PFSK-1 (cell line): ENCODE results near the gene SPDEF.

ENCODE experiments used
- POLR2AphosphoS5 ChIP-seq: IDR thresholded peaks from 2 replicates; pipeline ENCODE4 v1.6.1; 2012; ENCODE audit warnings: low read depth, mild to moderate bottlenecking, control low read depth, low read length, moderate library complexity
- SIN3A ChIP-seq: IDR thresholded peaks from 2 replicates; pipeline ENCODE4 v1.6.1; 2012; ENCODE audit warnings: mild to moderate bottlenecking, low read length, moderate library complexity, borderline replicate concordance; ENCODE audit not compliant: insufficient read depth
- TAF1 ChIP-seq: IDR thresholded peaks from 2 replicates; pipeline ENCODE4 v1.6.1; 2012; ENCODE audit warnings: low read length, control low read depth, borderline replicate concordance; ENCODE audit not compliant: insufficient read depth
- TF ChIP-seq, protein P1 (sequence below), 2 experiments: IDR thresholded peaks; 2 replicates each; pipeline versions ENCODE4 v1.6.1 to v1.8.0; 2011 to 2012; ENCODE audit warnings: low read depth in 2 of 2, low read length in 2 of 2, control low read depth in 1 of 2, inconsistent platforms in 1 of 2, mild to moderate bottlenecking in 1 of 2, moderate library complexity in 1 of 2; ENCODE audit not compliant: insufficient read depth in 1 of 2

GRCh38 chr6:34490390-34491090, 65.6 kb downstream of the SPDEF start:
- no peak for TF ChIP-seq SIN3A
- no peak for TF ChIP-seq POLR2AphosphoS5
- no peak for TF ChIP-seq TAF1
- TF ChIP-seq, protein P1, sequence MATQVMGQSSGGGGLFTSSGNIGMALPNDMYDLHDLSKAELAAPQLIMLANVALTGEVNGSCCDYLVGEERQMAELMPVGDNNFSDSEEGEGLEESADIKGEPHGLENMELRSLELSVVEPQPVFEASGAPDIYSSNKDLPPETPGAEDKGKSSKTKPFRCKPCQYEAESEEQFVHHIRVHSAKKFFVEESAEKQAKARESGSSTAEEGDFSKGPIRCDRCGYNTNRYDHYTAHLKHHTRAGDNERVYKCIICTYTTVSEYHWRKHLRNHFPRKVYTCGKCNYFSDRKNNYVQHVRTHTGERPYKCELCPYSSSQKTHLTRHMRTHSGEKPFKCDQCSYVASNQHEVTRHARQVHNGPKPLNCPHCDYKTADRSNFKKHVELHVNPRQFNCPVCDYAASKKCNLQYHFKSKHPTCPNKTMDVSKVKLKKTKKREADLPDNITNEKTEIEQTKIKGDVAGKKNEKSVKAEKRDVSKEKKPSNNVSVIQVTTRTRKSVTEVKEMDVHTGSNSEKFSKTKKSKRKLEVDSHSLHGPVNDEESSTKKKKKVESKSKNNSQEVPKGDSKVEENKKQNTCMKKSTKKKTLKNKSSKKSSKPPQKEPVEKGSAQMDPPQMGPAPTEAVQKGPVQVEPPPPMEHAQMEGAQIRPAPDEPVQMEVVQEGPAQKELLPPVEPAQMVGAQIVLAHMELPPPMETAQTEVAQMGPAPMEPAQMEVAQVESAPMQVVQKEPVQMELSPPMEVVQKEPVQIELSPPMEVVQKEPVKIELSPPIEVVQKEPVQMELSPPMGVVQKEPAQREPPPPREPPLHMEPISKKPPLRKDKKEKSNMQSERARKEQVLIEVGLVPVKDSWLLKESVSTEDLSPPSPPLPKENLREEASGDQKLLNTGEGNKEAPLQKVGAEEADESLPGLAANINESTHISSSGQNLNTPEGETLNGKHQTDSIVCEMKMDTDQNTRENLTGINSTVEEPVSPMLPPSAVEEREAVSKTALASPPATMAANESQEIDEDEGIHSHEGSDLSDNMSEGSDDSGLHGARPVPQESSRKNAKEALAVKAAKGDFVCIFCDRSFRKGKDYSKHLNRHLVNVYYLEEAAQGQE (IDR thresholded peaks at IDR 0.05; ENCODE audit: insufficient read depth in 1 of 2, low read depth in 2 of 2, low read length in 2 of 2) = no peak
